ENCODE data around the gene NCK1. TPM values are rescaled to one million over a fixed set of nuclear protein-coding genes. Genes with fewer than 3 reads are reported as not detected.
A peak's percentile ranks its signal among the peaks of the same experiment; 100 is the strongest.
"Not testable (repeated sequence)": the region's sequence is repeated elsewhere in the genome, so short reads cannot be mapped to it uniquely, and the experiment has no call there.

The NCK1 gene
- total RNA-seq, 1 experiment from 2014 or later: 15.3 TPM

- ATAC-seq: no peak
- intact Hi-C loops (cut with micrococcal nuclease): no loop called here
- DNase-seq: no peak
- TF ChIP-seq EZH2phosphoT487 (IDR thresholded peaks at IDR 0.05; ENCODE audit: borderline replicate concordance, low read length) (no peak), CTCF (conservative IDR thresholded peaks at IDR 0.05; ENCODE audit: low read depth, low read length) (no peak), EZH2 (IDR thresholded peaks at IDR 0.05; ENCODE audit: low read length, unreplicated experiment) (no peak)
- Histone ChIP-seq H3F3A (ENCODE audit: low read length, unreplicated experiment) (no peaks in the 10 kb centered on the region), H3K4me3 (ENCODE audit: low read length) (no peak overlapping the region), H3K36me3 (ENCODE audit: low read depth, low read length) (no peaks in the 10 kb centered on the region), H2AFZ (ENCODE audit: low read length) (no peak overlapping the region), H3K4me2 (ENCODE audit: low read length) (no peak overlapping the region), H3K9ac (ENCODE audit: low read length) (no peak overlapping the region), H3K79me2 (ENCODE audit: low read length) (no peaks in the 10 kb centered on the region), H3K27me3 (ENCODE audit: low read length) (no peaks in the 10 kb centered on the region), H3K4me1 (ENCODE audit: insufficient read depth, low read length) (no peaks in the 10 kb centered on the region), H3K9me2 (replicated peaks; ENCODE audit: low read length) (no peaks in the 10 kb centered on the region), H3K9me3 (ENCODE audit: low read length) (no peaks in the 10 kb centered on the region), H3K27ac (ENCODE audit: low read length) (no peak overlapping the region), H4K20me1 (ENCODE audit: low read length) (no peaks in the 10 kb centered on the region)
- no TSS peak for BruUV-seq (replicated peaks)
- ChIA-PET CTCF (no interaction called here), POLR2A (ENCODE audit: unreplicated experiment) (no interaction called here)
Measured at GRCh38 chr3:136982033-136982432, 120.0 kb downstream of the NCK1 start.

- Histone ChIP-seq H4K20me1 (ENCODE audit: low read length) (no peaks in the 10 kb centered on the region), H3K9me3 (ENCODE audit: low read length) (no peaks in the 10 kb centered on the region), H3K36me3 (ENCODE audit: low read depth, low read length) (no peaks in the 10 kb centered on the region), H3K4me1 (ENCODE audit: insufficient read depth, low read length) (no peaks in the 10 kb centered on the region), H3K4me3 (ENCODE audit: low read length) (no peak overlapping the region), H3K9ac (ENCODE audit: low read length) (no peak overlapping the region), H3F3A (ENCODE audit: low read length, unreplicated experiment) (no peaks in the 10 kb centered on the region), H3K4me2 (ENCODE audit: low read length) (no peak overlapping the region), H3K27ac (ENCODE audit: low read length) (no peak overlapping the region), H3K79me2 (ENCODE audit: low read length) (no peaks in the 10 kb centered on the region), H3K9me2 (replicated peaks; ENCODE audit: low read length) (no peaks in the 10 kb centered on the region), H2AFZ (ENCODE audit: low read length) (no peak overlapping the region), H3K27me3 (ENCODE audit: low read length) (no peaks in the 10 kb centered on the region)
- no peak for DNase-seq
- no peak for TF ChIP-seq EZH2 (IDR thresholded peaks at IDR 0.05; ENCODE audit: low read length, unreplicated experiment)
- TF ChIP-seq EZH2phosphoT487 (IDR thresholded peaks at IDR 0.05; ENCODE audit: borderline replicate concordance, low read length): no peak
- intact Hi-C loops (cut with micrococcal nuclease): no loop called here
- no TSS peak for BruUV-seq (replicated peaks)
- POLR2A ChIA-PET (ENCODE audit: unreplicated experiment): no interaction called here
- CTCF ChIA-PET: no interaction called here
- no peak for ATAC-seq
Measured at GRCh38 chr3:136982520-136983138, 120.6 kb downstream of the NCK1 start.

GRCh38 chr3:136984837-136985236 is 122.8 kb downstream of the NCK1 start:
- H4K20me1 ChIP-seq (ENCODE audit: low read length): no peaks in the 10 kb centered on the region
- no peaks in the 10 kb centered on the region for H3K79me2 ChIP-seq (ENCODE audit: low read length)
- no peak overlapping the region for H3K4me2 ChIP-seq (ENCODE audit: low read length)
- H3F3A ChIP-seq (ENCODE audit: low read length, unreplicated experiment): no peaks in the 10 kb centered on the region
- H3K9me3 ChIP-seq (ENCODE audit: low read length): no peaks in the 10 kb centered on the region
- CTCF ChIA-PET: no interaction called here
- ATAC-seq (peak; percentile 76), DNase-seq (peak; percentile 10)
- TF ChIP-seq EZH2 (IDR thresholded peaks at IDR 0.05; ENCODE audit: low read length, unreplicated experiment) (no peak), CTCF (conservative IDR thresholded peaks at IDR 0.05; ENCODE audit: low read depth, low read length) (no peak), EZH2phosphoT487 (IDR thresholded peaks at IDR 0.05; ENCODE audit: borderline replicate concordance, low read length) (no peak)
- no TSS peak for BruUV-seq (replicated peaks)
- no peak overlapping the region for H3K4me3 ChIP-seq (ENCODE audit: low read length)
- no peaks in the 10 kb centered on the region for H3K4me1 ChIP-seq (ENCODE audit: insufficient read depth, low read length)
- no peak overlapping the region for H2AFZ ChIP-seq (ENCODE audit: low read length)
- no peak overlapping the region for H3K9ac ChIP-seq (ENCODE audit: low read length)
- no peak overlapping the region for H3K27ac ChIP-seq (ENCODE audit: low read length)
- H3K27me3 ChIP-seq (ENCODE audit: low read length): no peaks in the 10 kb centered on the region
- POLR2A ChIA-PET (ENCODE audit: unreplicated experiment): interaction anchor here (0.8 kb wide), 1 partner anchor 1008 kb away, joined by 9 read pairs; no protein-coding TSS in a partner anchor
- no peaks in the 10 kb centered on the region for H3K36me3 ChIP-seq (ENCODE audit: low read depth, low read length)
- H3K9me2 ChIP-seq (replicated peaks; ENCODE audit: low read length): no peaks in the 10 kb centered on the region
- intact Hi-C loops (cut with micrococcal nuclease): no loop called here

- H3K4me1 ChIP-seq (ENCODE audit: insufficient read depth, low read length); POLR2A ChIA-PET (ENCODE audit: unreplicated experiment); H3K4me3 ChIP-seq (ENCODE audit: low read length); intact Hi-C loops (cut with micrococcal nuclease); H3F3A ChIP-seq (ENCODE audit: low read length, unreplicated experiment); ATAC-seq; H3K36me3 ChIP-seq (ENCODE audit: low read depth, low read length); BruUV-seq (replicated peaks); H3K27me3 ChIP-seq (ENCODE audit: low read length); DNase-seq; H3K9me3 ChIP-seq (ENCODE audit: low read length); H3K79me2 ChIP-seq (ENCODE audit: low read length); H2AFZ ChIP-seq (ENCODE audit: low read length); H3K27ac ChIP-seq (ENCODE audit: low read length); CTCF ChIA-PET; H3K9ac ChIP-seq (ENCODE audit: low read length); H3K4me2 ChIP-seq (ENCODE audit: low read length); H3K9me2 ChIP-seq (replicated peaks; ENCODE audit: low read length); H4K20me1 ChIP-seq (ENCODE audit: low read length): not testable (repeated sequence)
Measured at GRCh38 chr3:136987398-136987980, 125.5 kb downstream of the NCK1 start.

All from PC-3 (cell line).